Stimulated activated CD8-positive, alpha-beta memory T cell treated with anti-CD3 and anti-CD28 coated beads, Interleukin-15, amount 100 ng/mL, for 1 hour (primary cell): Measurements from ENCODE around the gene CFAP74.

Source experiments
- DNase-seq: peaks from one replicate; pipeline ENCODE4 v3.0.0-alpha.2; 2020; ENCODE audit warnings: low read depth

The CFAP74 gene

GRCh38 chr1:1967879-1968278 is 35.7 kb downstream of the CFAP74 start:
- DNase-seq: no peak

- no peak for DNase-seq
These were observed 36.4 kb downstream of the CFAP74 start for GRCh38 chr1:1967151-1967550.

GRCh38 chr1:1966071-1966740 is 37.4 kb downstream of the CFAP74 start:
- DNase-seq: no peak

GRCh38 chr1:1965546-1965945 is 38.0 kb downstream of the CFAP74 start:
- no peak for DNase-seq

- DNase-seq: no peak
These were observed 38.8 kb downstream of the CFAP74 start for GRCh38 chr1:1964811-1965210.

GRCh38 chr1:1963570-1963969 is 40.0 kb downstream of the CFAP74 start:
- DNase-seq: no peak

- DNase-seq: no peak
These were observed 40.8 kb downstream of the CFAP74 start for GRCh38 chr1:1962752-1963151.

- no peak for DNase-seq
These were observed 42.9 kb downstream of the CFAP74 start for GRCh38 chr1:1960480-1961196.

GRCh38 chr1:1959840-1960479 is 43.6 kb downstream of the CFAP74 start:
- peak; percentile 17 for DNase-seq

GRCh38 chr1:1959459-1959839 is 44.1 kb downstream of the CFAP74 start:
- DNase-seq: no peak

GRCh38 chr1:1958071-1958541 is 45.5 kb downstream of the CFAP74 start:
- DNase-seq: no peak

GRCh38 chr1:1957533-1957961 is 46.0 kb downstream of the CFAP74 start:
- no peak for DNase-seq

GRCh38 chr1:1956586-1957532 is 46.7 kb downstream of the CFAP74 start:
- no peak for DNase-seq

- DNase-seq: no peak
These were observed 47.5 kb downstream of the CFAP74 start for GRCh38 chr1:1956101-1956500.

GRCh38 chr1:1955621-1956094 is 47.9 kb downstream of the CFAP74 start:
- DNase-seq: no peak

- no peak for DNase-seq
These were observed 48.6 kb downstream of the CFAP74 start for GRCh38 chr1:1954831-1955441.

- no peak for DNase-seq
These were observed 49.6 kb downstream of the CFAP74 start for GRCh38 chr1:1954015-1954414.

- DNase-seq: no peak
These were observed 52.6 kb downstream of the CFAP74 start for GRCh38 chr1:1950940-1951339.

- no peak for DNase-seq
These were observed 54.8 kb downstream of the CFAP74 start for GRCh38 chr1:1948783-1949182.

GRCh38 chr1:1947493-1947892 is 56.1 kb downstream of the CFAP74 start:
- DNase-seq: no peak

GRCh38 chr1:1946540-1946939 is 57.0 kb downstream of the CFAP74 start:
- no peak for DNase-seq
